ENCODE measurements around the gene ATAD1.

DNA sequence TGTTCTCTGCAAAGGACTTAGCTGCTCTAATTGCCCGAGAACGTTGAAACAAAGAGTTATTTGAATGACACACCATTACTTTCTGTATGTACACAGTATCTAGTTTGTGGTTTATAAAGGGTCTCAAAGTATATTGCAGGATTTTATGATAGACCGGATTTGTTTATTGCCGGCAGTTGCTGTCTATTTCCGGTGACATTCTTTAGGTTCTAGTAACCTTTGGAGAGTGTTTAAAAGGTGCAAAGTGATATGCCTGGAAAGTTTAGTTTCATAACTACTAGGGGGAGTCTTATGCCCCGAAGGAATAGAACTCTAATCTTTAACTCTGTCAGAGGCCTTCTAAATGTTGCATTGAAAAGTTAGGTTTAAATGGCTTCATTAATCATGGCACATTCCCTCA, 94.5 kb downstream of the ATAD1 start:
- TF ChIP-seq CTCF (IDR thresholded peaks at IDR 0.05) (no peak), POLR2A (IDR thresholded peaks at IDR 0.05) (no peak)
